Sigmoid colon (tissue), 4 donors: ENCODE measurements around the gene NCOA7.

Experiments used
- CTCF ChIP-seq, 4 experiments: fragments of 450-650 bp in 3 of 4; fragments of 200-600 bp in 1 of 4; IDR thresholded peaks; one replicate each; pipeline ENCODE4 v1.5.1; 2016 to 2019; ENCODE audit warnings: antibody characterized with exemption in 4 of 4, mild to moderate bottlenecking in 3 of 4, moderate library complexity in 2 of 4
- POLR2A ChIP-seq, 2 donors: fragments of 450-650 bp; IDR thresholded peaks; one replicate each; pipeline ENCODE4 v1.6.1; 2016; ENCODE audit warnings: antibody characterized with exemption in 2 of 2, mild to moderate bottlenecking in 2 of 2, moderate library complexity in 2 of 2
- POLR2AphosphoS5 ChIP-seq, 4 donors: sonication (generic); formaldehyde crosslinking; IDR thresholded peaks; one replicate each; pipeline ENCODE4 v1.6.1; 2017; ENCODE audit warnings: antibody characterized with exemption in 4 of 4

DNA sequence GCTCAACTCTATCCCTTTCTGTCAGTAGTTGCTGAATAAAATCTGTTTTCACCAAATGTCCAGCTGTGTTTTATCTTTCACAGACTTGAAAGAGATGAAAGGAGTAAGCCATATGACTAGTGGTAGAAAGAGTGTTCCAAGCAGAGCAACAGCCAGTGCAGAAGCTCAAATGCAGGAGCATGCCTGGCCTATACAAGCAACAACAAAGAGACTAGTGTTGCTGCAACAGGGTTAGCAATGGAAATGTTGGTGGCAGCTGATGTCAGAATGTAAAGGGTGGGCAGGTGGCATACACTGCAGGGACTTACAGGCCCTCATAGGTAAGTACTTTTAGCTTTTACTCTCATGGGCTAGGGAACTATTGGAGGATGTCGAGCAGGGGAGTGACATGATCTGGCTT is 160.6 kb downstream of the NCOA7 start:
- TF ChIP-seq CTCF (IDR thresholded peaks at IDR 0.05) (no peak), POLR2AphosphoS5 (IDR thresholded peaks at IDR 0.05) (no peak), POLR2A (IDR thresholded peaks at IDR 0.05) (no peak)
